Suprapubic skin (tissue), 4 donors: Measurements from ENCODE around the gene CD151.

Experiments used
- POLR2A ChIP-seq, 2 donors: fragments of 450-650 bp; IDR thresholded peaks; one replicate each; pipeline ENCODE4 v1.6.1; 2017; ENCODE audit warnings: antibody characterized with exemption in 2 of 2, mild to moderate bottlenecking in 2 of 2, moderate library complexity in 2 of 2
- POLR2AphosphoS5 ChIP-seq, 3 donors: sonication (generic); formaldehyde crosslinking; IDR thresholded peaks; one replicate each; pipeline ENCODE4 v1.6.1; 2017; ENCODE audit warnings: antibody characterized with exemption in 3 of 3
- TF ChIP-seq, protein P1 (sequence below), 2 donors: fragments of 200-600 bp in 1 of 2; fragments of 450-650 bp in 1 of 2; sonication (generic) in 1 of 2; IDR thresholded peaks; one replicate each; pipeline ENCODE4 v1.5.1; 2016 to 2019; ENCODE audit warnings: antibody characterized with exemption in 2 of 2, mild to moderate bottlenecking in 1 of 2, moderate library complexity in 1 of 2

DNA sequence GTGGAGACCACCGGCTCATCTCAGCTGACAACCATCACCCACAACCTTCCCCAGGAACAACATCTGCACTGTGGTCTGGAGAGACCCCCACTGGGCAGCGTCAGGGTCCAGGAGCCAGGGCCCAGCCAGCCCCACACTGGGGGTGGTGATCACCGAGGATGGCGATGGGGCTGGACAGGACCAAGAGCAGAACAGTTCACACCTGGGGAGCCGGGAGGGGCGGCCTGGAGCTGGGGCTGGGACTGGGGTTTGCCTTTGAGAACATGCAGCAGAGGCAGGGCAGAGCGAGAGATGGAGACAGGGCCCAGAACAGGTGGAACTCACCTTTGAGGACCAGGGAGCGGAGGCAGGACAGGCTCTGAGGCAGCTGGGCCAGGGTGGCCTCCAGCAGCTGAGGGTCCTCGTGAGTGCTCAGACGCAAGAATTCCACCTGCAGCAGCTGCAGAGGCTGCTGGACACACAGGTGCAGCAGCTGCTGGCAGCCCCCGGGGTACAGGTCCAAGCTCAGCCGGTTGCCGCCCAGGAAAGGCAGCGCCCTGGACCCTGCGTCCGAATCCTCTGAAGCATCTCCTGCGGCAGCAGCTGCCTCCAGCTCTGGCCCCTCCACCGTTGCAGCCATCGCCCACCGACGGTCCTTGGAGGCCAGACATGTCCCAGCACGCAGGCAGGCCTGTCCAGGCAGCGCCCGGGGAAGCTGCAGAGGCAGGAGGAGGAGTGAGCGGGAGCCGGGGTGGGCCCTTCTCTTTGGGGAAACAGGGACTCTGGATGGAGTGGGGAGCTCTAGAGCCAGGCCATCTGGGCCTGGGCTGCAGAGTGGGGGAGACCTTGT lies 28.8 kb upstream of the CD151 start:
- TF ChIP-seq POLR2AphosphoS5 (IDR thresholded peaks at IDR 0.05) (no peak), POLR2A (IDR thresholded peaks at IDR 0.05) (no peak)
- TF ChIP-seq, protein P1, sequence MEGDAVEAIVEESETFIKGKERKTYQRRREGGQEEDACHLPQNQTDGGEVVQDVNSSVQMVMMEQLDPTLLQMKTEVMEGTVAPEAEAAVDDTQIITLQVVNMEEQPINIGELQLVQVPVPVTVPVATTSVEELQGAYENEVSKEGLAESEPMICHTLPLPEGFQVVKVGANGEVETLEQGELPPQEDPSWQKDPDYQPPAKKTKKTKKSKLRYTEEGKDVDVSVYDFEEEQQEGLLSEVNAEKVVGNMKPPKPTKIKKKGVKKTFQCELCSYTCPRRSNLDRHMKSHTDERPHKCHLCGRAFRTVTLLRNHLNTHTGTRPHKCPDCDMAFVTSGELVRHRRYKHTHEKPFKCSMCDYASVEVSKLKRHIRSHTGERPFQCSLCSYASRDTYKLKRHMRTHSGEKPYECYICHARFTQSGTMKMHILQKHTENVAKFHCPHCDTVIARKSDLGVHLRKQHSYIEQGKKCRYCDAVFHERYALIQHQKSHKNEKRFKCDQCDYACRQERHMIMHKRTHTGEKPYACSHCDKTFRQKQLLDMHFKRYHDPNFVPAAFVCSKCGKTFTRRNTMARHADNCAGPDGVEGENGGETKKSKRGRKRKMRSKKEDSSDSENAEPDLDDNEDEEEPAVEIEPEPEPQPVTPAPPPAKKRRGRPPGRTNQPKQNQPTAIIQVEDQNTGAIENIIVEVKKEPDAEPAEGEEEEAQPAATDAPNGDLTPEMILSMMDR (IDR thresholded peaks at IDR 0.05), result no peak
